A549 (cell line): ENCODE data around the gene CACNA1G.

Source experiments
- BCL3 ChIP-seq: fragments of >200 bp; sonication (Bioruptor Twin); formaldehyde crosslinking; IDR thresholded peaks from 3 replicates; pipeline ENCODE4 v1.6.1; 2016
- CTCF ChIP-seq: fragments of >200 bp; sonication (Bioruptor Twin); formaldehyde crosslinking; IDR thresholded peaks from 3 replicates; pipeline ENCODE4 v1.5.1; 2016
- FOSL2 ChIP-seq, 2 experiments: fragments of 450-650 bp in 1 of 2; fragments of >200 bp in 1 of 2; sonication (Bioruptor Twin) in 1 of 2; formaldehyde crosslinking; IDR thresholded peaks; 2 replicates each; pipeline versions ENCODE4 v1.5.0 to v1.6.1; 2016 to 2020; ENCODE audit warnings: mild to moderate bottlenecking in 1 of 2, moderate library complexity in 1 of 2
- MAFK ChIP-seq: fragments of 450-650 bp; IDR thresholded peaks from 2 replicates; pipeline ENCODE4 v1.6.1; 2014; ENCODE audit not compliant: partially characterized antibody
- POLR2A ChIP-seq: IDR thresholded peaks from 2 replicates; pipeline ENCODE4 v1.6.1; 2012; ENCODE audit warnings: mild to moderate bottlenecking, low read length
- TF ChIP-seq, protein P1 (sequence below): fragments of 200-600 bp; sonication (generic); IDR thresholded peaks from 2 replicates; pipeline ENCODE4 v1.6.1; 2016; ENCODE audit warnings: antibody characterized with exemption, mild to moderate bottlenecking, moderate library complexity

GRCh38 chr17:50651661-50652060 lies 91.1 kb downstream of the CACNA1G start:
- TF ChIP-seq FOSL2 (IDR thresholded peaks at IDR 0.05), result no peak
- no peak for TF ChIP-seq FOSL2 (CRISPR knock-in tag; IDR thresholded peaks at IDR 0.05)
- TF ChIP-seq MAFK, result peak; percentile 30
- TF ChIP-seq CTCF, result no peak
- no peak for TF ChIP-seq POLR2A
- TF ChIP-seq, protein P1, sequence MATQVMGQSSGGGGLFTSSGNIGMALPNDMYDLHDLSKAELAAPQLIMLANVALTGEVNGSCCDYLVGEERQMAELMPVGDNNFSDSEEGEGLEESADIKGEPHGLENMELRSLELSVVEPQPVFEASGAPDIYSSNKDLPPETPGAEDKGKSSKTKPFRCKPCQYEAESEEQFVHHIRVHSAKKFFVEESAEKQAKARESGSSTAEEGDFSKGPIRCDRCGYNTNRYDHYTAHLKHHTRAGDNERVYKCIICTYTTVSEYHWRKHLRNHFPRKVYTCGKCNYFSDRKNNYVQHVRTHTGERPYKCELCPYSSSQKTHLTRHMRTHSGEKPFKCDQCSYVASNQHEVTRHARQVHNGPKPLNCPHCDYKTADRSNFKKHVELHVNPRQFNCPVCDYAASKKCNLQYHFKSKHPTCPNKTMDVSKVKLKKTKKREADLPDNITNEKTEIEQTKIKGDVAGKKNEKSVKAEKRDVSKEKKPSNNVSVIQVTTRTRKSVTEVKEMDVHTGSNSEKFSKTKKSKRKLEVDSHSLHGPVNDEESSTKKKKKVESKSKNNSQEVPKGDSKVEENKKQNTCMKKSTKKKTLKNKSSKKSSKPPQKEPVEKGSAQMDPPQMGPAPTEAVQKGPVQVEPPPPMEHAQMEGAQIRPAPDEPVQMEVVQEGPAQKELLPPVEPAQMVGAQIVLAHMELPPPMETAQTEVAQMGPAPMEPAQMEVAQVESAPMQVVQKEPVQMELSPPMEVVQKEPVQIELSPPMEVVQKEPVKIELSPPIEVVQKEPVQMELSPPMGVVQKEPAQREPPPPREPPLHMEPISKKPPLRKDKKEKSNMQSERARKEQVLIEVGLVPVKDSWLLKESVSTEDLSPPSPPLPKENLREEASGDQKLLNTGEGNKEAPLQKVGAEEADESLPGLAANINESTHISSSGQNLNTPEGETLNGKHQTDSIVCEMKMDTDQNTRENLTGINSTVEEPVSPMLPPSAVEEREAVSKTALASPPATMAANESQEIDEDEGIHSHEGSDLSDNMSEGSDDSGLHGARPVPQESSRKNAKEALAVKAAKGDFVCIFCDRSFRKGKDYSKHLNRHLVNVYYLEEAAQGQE, result no peak
- TF ChIP-seq BCL3, result no peak
